GM18907 (cell line): ENCODE data around the gene EGR4.

Source experiments
- ATAC-seq: cut with Tn5 transposase; IDR thresholded peaks from one replicate; pipeline ENCODE4 v1.9.1; 2021; ENCODE audit warnings: mild to moderate bottlenecking, moderate library complexity; ENCODE audit not compliant: unreplicated experiment

Gene EGR4

GRCh38 chr2:73293534-73294171, at the start of gene EGR4:
Gene EGR4 (minus strand): TSS chr2:73293548. CDS start chr2:73293317, 231 bp downstream.
- peak; percentile 88 for ATAC-seq

GRCh38 chr2:73341039-73341438, 47.7 kb upstream of the EGR4 start:
- ATAC-seq = no peak

- no peak for ATAC-seq
Measured at GRCh38 chr2:73339201-73339600, 45.9 kb upstream of the EGR4 start.

- no peak for ATAC-seq
Measured at GRCh38 chr2:73337828-73338227, 44.5 kb upstream of the EGR4 start.

GRCh38 chr2:73334620-73335019, 41.3 kb upstream of the EGR4 start:
- ATAC-seq = no peak

- ATAC-seq = no peak
Measured at GRCh38 chr2:73334045-73334444, 40.7 kb upstream of the EGR4 start.

- ATAC-seq = no peak
Measured at GRCh38 chr2:73333564-73333963, 40.2 kb upstream of the EGR4 start.

- no peak for ATAC-seq
Measured at GRCh38 chr2:73324126-73324725, 30.9 kb upstream of the EGR4 start.

- ATAC-seq = no peak
Measured at GRCh38 chr2:73323551-73323950, 30.2 kb upstream of the EGR4 start.

- no peak for ATAC-seq
Measured at GRCh38 chr2:73314441-73314840, 21.1 kb upstream of the EGR4 start.

GRCh38 chr2:73307720-73308119, 14.4 kb upstream of the EGR4 start:
- no peak for ATAC-seq

GRCh38 chr2:73301636-73302035, 8.3 kb upstream of the EGR4 start:
- no peak for ATAC-seq

GRCh38 chr2:73300926-73301325, 7.6 kb upstream of the EGR4 start:
- ATAC-seq = no peak

- ATAC-seq = no peak
Measured at GRCh38 chr2:73297586-73297985, 4.2 kb upstream of the EGR4 start.

- no peak for ATAC-seq
Measured at GRCh38 chr2:73297151-73297559, 3.8 kb upstream of the EGR4 start.

- no peak for ATAC-seq
Measured at GRCh38 chr2:73295751-73296400, 2.5 kb upstream of the EGR4 start.

- no peak for ATAC-seq
Measured at GRCh38 chr2:73294239-73294638, 891 bp upstream of the EGR4 start.

GRCh38 chr2:73292906-73293533, 328 bp downstream of the EGR4 start:
- ATAC-seq = peak; percentile 1

GRCh38 chr2:73292316-73292905, 937 bp downstream of the EGR4 start:
- no peak for ATAC-seq

- no peak for ATAC-seq
Measured at GRCh38 chr2:73291461-73292315, 1.7 kb downstream of the EGR4 start.

GRCh38 chr2:73291093-73291460, 2.3 kb downstream of the EGR4 start:
- ATAC-seq = no peak
